ENCODE data around the gene WHRN.

DNA sequence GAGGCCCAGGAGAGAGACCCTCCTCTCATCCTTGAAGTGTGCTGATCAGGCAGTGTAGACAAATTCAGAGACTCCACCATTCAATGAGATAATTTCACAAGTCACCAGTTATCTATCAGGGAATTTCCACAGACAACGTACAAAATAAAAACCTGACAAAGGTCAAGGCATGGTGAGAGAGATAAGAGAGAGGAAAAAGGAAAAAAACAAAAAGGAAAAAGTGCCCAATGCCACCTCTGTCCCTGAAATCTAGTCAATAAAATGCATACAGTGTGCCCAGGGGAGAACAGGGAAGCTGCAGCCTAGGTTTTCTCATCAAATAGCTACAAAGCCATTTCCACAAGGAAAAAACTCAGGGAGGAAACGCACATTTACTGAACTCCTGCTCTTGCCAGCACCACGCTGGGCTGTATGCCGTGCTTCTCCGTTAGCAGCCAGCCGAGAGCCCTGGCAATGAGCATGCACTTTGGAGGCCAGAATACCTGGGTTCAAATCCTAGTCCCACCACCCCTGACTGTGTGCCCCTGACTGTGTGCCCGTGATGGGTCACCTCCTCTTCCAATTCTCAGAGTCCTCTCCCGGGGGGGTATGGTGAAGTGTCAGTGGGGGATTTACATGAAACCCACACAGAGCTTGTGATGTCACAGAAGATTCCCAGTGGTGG is 11.6 kb downstream of the WHRN start:
- TF ChIP-seq CTCF (IDR thresholded peaks at IDR 0.05), result no peak
- TF ChIP-seq POLR2A (IDR thresholded peaks at IDR 0.05), result no peak
- TF ChIP-seq POLR2AphosphoS5 (IDR thresholded peaks at IDR 0.05; ENCODE audit: insufficient read depth in 1 of 2, low read depth in 1 of 2), result no peak
